Left renal cortex interstitium (tissue), 4 donors: ENCODE measurements around the gene CCAR1. TPM values are rescaled to one million over a fixed set of nuclear protein-coding genes. Genes with fewer than 3 reads are reported as not detected.
"Not testable (repeated sequence)": the region's sequence is repeated elsewhere in the genome, so short reads cannot be mapped to it uniquely, and the experiment has no call there.

Source experiments
- DNase-seq, 4 donors: peaks; one replicate each; pipeline ENCODE4 v3.0.0-alpha.2; 2013; ENCODE audit warnings: low read depth in 4 of 4, low spot score in 2 of 4, missing footprints in 1 of 4
- polyA plus RNA-seq, 4 donors: library from polyadenylated mRNA; unstranded; fragments of 120-200 nt; gene quantifications; one replicate each; pipeline ENCODE4 v1.2.1, GENCODE V29; 2013; ENCODE audit not compliant: insufficient read length in 4 of 4

The CCAR1 gene, protein sequence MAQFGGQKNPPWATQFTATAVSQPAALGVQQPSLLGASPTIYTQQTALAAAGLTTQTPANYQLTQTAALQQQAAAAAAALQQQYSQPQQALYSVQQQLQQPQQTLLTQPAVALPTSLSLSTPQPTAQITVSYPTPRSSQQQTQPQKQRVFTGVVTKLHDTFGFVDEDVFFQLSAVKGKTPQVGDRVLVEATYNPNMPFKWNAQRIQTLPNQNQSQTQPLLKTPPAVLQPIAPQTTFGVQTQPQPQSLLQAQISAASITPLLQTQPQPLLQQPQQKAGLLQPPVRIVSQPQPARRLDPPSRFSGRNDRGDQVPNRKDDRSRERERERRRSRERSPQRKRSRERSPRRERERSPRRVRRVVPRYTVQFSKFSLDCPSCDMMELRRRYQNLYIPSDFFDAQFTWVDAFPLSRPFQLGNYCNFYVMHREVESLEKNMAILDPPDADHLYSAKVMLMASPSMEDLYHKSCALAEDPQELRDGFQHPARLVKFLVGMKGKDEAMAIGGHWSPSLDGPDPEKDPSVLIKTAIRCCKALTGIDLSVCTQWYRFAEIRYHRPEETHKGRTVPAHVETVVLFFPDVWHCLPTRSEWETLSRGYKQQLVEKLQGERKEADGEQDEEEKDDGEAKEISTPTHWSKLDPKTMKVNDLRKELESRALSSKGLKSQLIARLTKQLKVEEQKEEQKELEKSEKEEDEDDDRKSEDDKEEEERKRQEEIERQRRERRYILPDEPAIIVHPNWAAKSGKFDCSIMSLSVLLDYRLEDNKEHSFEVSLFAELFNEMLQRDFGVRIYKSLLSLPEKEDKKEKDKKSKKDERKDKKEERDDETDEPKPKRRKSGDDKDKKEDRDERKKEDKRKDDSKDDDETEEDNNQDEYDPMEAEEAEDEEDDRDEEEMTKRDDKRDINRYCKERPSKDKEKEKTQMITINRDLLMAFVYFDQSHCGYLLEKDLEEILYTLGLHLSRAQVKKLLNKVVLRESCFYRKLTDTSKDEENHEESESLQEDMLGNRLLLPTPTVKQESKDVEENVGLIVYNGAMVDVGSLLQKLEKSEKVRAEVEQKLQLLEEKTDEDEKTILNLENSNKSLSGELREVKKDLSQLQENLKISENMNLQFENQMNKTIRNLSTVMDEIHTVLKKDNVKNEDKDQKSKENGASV
- 100 to 1,000 TPM; 127 to 238 (median 180) TPM for polyA plus RNA-seq

DNA sequence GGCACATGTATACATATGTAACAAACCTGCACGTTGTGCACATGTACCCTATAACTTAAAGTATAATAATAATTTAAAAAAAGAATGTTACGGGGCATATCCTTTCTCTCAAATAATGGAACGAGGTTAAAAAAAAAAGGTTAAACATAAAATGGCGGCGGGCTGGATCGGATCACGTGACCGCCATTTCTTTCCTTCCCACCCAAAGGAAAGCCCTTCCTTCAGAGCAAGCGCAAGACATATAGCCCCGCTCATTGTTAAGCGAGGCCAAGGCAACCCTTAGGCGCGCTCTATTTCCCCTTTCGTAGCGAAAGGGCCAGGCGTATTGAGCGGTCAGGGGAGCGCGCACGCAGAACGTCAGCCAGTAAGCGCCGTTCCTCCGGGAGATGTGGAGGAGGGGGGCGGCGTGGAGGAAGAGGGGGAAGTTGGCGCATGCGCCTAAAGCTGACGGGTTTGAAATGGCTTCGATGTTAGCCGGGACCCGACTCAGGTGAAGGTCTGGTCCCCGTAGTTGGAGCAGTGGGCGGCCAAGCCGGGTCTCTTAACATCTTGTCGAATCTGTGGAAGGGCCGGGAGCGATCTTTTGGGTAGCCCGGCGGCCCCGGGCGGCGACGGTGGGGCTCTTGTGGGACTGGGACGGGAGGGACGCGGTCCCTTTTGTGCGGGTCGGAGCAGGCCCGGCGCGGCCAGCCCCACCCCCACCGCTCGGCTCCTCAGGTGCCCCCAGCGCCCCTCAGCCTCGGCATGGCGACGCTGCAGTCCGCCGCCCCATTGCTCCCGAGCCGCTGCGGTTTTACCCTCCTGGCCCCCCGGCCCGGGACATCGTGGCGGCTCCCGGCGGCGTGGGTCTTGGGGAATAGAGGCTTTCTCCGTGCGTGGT lies at the start of gene CCAR1:
CCAR1 (plus strand) TSS at position 447 of the 880 bp plus-strand sequence. CDS start 1,266 bp downstream, outside the sequence.
- peak; percentile 92 to 98 (median 96) for DNase-seq

DNA sequence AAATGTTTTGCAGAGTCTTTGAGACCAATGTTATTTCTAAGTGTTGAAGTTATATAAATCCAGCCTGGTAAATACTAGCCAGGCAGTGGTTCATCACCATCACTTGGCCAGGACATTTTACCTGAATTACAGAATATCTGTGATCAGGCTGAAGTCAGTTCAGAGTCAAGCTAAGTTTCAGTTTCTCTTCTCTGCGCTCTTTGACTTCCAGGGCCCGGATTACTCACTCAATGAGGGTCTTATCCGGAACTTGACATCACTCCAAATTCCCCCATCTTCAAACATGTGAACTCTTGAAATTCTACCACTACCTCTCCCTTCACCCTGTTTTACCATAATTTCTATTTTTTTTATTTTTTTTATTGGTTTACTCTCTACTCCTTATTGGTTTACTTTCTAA lies 36.6 kb upstream of the CCAR1 start:
- DNase-seq, result no peak

DNA sequence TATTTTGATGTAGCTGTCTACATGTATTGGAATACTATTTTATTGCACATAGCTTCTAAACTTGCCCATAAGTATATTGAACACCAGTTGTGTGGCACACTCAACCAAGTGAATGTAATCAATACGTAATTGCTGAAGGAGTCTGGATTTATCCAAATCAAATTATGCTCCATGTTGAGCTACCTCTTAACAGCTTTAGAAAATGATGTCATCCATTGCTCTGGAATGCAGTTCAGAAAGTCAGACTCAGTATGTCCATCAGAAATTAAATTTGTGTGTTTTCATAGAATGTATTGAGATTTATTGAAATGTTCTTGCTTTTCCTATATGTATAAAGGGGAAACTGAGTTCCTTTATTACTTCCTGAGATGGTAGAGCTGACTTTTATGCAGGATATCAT lies 25.0 kb upstream of the CCAR1 start:
- DNase-seq, result no peak

DNA sequence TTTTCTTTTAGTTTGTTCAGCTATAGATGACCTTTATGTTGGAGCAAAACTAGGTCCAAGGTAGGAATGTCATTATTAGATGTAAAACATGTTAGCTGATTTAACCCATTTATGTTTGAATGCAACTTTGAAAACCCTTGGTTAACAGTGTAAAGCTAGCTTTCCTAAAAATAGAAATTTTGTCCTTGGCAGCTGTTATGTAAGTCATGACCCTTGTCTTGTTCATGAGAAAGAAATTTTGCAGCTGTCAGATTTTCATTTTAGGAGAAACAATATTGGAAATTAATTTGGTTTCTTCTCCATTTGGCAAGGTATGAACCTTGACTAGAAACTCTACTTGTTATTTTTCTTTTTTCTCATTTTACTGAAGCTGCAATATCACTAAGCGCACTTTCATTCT lies 23.9 kb upstream of the CCAR1 start:
- DNase-seq, result no peak

DNA sequence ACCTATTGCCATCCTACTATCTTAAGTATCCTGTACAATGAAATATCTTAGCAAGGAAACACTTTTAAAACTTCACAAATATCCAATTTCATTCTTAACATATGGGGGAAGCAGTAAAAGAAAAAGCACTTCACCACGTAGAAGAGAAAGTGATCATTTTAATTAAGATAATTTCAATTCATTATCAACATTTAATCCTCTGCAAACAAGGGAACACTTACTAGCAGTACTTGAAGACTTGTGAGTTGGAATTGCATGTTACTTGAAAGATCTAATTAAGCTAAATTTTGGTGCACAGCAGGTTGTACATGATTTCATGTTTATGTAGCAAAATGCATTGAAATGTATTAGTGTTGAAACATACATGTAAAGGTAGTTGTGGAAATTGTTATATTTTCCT lies 20.8 kb upstream of the CCAR1 start:
- no peak for DNase-seq

DNA sequence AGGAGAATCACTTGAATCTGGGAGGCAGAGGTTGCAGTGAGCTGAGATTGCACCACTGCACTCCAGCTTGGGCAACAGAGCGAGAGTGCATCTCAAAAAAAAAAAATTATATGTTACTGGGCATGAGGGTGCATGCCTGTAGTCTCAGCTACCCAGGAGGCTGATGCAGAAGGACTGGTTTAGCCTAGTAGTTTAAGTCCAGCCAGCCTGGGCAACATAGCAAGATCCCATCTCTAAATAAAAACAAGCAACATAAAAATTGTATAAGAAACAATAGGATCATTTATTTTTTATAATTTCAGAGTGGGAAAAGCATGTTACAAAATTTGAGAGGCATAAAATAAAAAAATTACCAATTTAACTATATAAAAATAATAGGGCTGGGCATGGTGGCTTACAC lies 15.5 kb upstream of the CCAR1 start:
- DNase-seq, result no peak

DNA sequence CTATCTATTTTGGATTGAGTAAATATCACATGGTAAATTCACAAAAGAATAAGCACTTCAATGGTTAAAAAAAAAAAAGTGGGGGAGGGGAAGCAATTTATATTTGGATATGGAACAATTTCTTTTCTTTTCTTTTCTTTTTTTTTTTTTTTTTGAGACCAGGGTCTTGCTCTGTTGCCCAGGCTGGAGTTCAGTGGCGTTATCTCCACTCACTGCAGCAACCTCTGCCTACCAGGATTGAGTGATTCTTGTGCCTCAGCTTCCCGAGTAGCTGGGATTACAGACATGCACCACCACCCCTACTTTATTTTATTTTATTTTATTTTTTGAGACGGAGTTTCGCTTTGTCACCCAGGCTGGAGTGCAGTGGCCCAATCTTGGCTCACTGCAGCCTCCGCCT lies 12.1 kb upstream of the CCAR1 start:
- not testable (repeated sequence) for DNase-seq

DNA sequence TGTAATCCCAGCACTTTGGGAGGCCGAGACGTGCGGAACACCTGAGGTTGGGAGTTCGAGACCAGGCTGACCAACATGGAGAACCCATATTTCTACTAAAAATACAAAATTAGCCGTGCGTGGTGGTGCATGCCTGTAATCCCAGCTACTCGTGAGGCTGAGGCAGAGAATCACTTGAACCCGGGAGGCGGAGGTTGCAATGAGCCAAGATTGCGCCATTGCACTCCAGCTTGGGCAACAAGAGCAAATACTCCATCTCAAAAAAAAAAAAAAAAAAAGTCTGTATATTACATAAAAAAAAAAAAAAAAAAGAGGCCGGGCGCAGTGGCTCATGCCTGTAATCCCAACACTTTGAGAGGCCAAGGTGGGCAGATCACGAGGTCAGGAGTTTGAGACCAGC lies 8.0 kb upstream of the CCAR1 start:
- DNase-seq, result not testable (repeated sequence)

DNA sequence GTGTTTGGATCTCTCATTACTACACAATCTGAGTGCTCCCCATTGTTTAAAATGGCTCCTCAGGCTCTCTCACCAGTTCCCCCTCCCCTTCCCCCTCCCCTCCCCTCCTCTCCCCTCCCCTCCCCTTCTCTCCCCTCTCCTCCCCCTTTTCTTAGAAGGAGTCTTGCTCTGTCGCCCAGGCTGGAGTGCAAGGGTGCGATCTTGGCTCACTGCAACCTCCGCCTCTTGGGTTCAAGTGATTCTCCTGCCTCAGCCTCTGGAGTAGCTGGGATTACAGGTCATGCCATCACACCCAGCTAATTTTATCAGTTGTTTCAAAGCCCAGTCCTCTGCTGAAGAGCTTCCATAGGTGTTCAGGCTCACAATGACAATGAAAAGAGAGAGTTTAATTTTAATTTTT lies 3.6 kb upstream of the CCAR1 start:
- DNase-seq, result no peak

DNA sequence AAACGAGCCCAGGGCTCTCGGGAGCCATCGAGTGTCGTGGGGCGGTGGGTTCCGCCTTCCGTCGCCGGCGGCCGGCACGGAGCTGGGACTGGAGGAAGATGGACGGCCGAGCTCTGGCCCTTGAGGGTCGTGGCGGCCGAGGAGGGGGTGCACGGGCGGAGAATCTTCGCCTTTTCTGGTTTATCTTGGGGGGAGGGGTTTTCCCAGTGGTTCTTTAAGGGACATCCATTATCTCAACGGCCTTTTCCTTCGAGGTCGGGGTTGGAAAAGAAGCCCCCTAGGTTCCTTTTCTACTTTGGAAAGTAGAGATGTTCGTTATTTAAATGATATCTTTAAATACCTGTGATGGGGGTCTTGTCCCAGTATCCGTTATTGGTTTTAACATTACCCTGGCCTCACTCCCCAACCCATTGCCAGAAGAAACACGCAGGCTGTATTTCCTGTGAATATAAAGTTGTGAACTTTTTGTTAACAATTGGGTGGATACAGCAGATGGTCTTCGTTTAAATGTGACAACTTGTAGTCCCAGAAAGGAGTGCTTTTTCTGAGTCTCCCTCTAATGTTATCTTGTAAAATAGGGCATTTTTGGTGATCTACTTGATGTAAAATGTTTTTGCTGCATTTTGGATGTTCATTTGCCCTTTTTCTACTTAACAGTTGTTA lies 765 bp downstream of the CCAR1 start:
- peak in 3 of 4 donors; percentile 18 to 41 (median 19) for DNase-seq

DNA sequence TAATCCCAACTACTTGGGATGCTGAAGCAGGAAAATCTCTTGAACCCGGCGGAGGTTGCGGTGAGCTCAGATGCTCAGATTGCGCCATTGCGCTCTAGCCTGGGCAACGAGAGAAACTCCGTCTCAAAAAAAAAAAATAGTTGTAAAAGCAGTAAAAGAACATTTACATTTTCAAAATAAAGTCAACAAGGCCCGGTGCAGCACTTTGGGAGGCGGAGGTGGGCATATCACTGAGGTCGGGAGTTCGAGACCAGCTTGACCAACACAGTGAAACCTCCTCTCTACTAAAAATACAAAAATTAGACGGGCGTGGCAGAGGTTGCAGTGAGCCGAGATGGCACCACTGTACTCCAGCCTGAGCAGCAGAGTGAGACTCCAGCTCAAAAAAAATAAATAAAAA lies 4.0 kb downstream of the CCAR1 start:
- no peak for DNase-seq

DNA sequence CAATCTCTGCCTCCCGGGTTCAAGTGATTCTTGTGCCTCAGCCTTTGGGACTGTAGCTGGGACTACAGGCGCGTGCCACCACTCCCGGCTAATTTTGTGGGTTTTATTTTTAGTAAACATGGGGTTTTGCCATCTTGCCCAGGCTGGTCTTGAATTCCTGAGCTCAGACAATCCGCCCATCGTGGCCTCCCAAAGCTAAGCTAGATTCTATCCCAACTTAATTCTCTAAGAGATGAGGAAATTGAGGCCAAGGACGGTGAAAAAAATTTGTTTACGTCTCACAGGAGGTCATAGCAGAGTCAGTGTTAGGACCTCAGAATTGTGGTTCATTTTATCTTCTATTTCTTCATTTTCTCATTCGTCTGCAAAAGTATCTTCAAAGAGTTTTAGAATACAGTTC lies 6.1 kb downstream of the CCAR1 start:
- DNase-seq, result no peak

DNA sequence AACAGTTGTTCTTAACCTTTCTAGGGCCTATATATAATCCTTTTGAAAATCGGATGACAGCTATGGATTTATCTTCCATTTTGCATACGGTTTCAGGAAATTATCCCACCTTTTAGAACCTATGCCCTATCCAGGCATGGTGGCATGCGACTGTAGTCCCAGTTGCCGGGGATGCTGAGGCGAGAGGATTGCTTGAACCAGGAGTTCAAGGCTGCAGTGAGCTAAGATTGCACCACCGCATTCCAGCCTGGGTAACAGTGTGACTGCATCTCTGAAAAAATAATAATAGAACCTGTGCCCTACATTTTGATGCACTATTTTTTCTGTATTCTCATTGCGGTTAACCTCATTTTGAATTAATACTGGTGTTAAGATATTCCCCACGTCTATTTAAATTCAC lies 11.6 kb downstream of the CCAR1 start:
- DNase-seq, result no peak

DNA sequence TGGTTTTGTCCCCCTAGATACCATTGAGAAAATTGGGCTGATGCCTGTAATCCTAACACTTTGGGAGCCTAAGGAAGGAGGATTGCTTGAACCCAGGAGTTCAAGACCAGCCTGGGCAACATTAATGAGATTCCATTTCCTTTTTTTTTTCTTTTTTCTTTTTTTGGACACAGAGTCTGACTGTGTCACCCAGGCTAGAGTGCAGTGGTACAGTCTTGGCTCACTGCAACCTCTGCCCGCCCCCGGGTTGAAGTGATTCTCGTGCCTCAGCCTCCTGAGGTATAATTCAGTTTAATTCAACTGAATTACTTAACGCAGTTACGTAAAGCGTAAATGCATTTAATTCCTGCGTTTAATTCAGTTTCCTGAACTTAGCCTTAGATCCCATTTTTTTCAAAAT lies 13.3 kb downstream of the CCAR1 start:
- DNase-seq, result no peak

DNA sequence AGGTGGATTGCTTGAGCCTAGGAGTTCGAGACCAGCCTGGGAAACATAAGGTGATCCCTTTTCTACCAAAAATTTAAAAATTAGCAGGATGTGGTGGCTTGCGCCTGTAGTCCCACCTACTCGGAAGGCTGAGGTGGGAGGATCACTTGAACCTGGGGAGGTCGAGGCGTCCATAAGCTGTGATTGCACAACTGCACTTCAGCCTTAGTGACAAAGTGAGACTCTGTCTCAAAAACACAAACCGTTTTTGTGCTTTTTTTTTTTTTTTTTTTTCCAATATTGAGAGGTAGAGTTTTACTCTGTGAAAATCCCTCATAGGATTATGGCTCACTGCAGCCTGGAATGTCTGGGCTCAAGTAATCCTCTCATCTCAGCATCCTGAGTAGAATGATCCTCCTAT lies 14.1 kb downstream of the CCAR1 start:
- DNase-seq, result no peak

DNA sequence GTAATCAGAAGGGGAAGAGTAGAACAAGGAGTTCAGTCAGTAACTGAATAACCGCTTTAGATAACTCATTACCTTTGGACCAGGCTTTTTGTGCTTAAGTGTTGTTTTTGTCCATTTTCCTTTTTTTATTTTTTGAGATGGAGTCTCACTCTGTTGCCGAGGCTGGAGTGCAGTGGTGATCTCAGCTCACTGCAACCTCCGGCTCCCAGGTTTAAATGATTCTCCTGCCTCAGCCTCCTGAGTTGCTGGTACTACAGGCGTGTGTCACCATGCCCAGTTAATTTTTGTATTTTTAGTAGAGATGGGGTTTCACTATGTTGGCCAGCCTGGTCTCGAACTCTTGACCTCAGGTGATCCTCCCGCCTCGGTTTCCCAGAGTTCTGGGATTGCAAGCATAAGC lies 14.7 kb downstream of the CCAR1 start:
- not testable (repeated sequence) for DNase-seq

DNA sequence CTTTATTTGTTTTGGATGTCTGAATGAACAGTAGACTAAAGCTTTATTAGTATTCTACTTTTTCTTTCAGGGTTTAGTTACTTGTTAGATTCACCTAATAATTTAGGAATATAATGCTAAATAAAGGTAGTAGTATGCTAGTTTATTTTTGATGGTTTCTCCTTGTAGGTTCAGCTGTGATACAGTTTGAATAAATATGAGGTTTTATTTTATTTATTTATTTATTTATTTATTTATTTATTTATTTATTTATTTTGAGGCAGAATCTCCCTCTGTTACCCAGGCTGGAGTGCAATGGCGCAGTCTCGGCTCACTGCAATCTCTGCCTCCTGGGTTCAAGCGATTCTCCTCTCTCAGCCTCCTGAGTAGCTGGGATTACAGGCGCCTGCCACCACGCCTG lies 19.6 kb downstream of the CCAR1 start:
- DNase-seq, result not testable (repeated sequence)

DNA sequence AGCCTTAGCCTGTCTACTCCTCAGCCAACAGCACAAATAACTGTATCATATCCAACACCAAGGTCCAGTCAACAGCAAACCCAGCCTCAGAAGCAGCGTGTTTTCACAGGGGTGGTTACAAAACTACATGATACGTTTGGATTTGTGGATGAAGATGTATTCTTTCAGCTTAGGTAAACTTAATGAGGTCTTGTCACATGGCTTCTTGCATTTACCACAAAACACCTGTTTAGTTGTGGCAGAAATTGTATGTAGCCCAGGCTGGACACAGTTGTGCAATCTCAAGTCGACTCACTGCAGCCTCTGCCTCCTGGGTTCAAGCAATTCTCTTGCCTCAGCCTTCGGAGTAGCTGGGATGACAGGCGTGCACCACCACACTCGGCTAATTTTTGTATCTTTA lies 21.4 kb downstream of the CCAR1 start:
- no peak for DNase-seq

DNA sequence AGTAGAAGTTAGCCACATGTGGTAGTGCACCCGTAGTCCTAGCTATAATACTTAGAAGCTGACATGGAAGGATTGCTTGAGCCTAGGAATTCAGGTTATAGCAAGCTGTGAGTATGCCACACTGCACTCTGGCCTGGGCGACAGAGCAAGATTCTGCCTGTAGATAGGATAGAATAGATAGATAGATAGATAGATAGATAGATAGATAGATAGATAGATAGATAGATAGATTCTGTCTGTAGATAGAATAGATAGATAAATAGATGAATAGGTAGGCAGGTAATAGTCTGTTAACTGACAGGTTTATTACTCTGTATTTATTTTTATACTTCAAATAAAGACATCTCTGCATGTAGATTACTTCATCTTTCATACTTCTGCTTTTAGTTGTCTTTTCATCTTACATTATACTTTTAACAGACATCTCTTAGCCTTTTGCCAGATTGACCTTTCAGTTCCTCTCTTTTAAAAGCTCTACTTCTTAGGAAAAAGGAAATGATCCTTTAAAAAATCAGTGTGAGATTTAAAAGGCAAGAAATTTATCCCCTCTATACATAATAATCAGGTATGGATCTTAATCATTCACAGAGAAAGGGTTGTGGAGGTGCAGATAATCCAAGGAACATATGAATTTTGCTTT lies 31.8 kb downstream of the CCAR1 start:
- DNase-seq, result no peak
